Neural cell (in vitro differentiated cells): Measurements from ENCODE around the gene ASTN1. TPM values are rescaled to one million over a fixed set of nuclear protein-coding genes. Genes with fewer than 3 reads are reported as not detected.

Experiments
- H2AFZ ChIP-seq: fragments of 200-600, 300-800 bp; sonication (generic), shearing (Covaris generic); 2 replicates; pipeline ENCODE4 v1.6.0; 2014; ENCODE audit warnings: low read depth, mild to moderate bottlenecking, antibody characterized with exemption, low read length, moderate library complexity
- H3F3A ChIP-seq: fragments of 200-600 bp; shearing (Covaris generic); 2 replicates; pipeline ENCODE4 v1.6.1; 2016; ENCODE audit warnings: mild to moderate bottlenecking, moderate library complexity, mixed read lengths, antibody characterized with exemption, low read length; ENCODE audit not compliant: insufficient read depth, poor library complexity, severe bottlenecking
- H3K27ac ChIP-seq: fragments of 200-600, 300-800 bp; sonication (generic), shearing (Covaris generic); 2 replicates; pipeline ENCODE4 v1.5.1; 2014; ENCODE audit warnings: mild to moderate bottlenecking, low read length, moderate library complexity
- H3K27me3 ChIP-seq: fragments of 300-800, 200-600 bp; sonication (generic), shearing (Covaris generic); 2 replicates; pipeline ENCODE4 v1.6.0; 2014; ENCODE audit warnings: mild to moderate bottlenecking, low read depth, low read length, moderate library complexity; ENCODE audit not compliant: insufficient read depth
- H3K36me3 ChIP-seq: fragments of 300-800, 200-600 bp; sonication (generic), shearing (Covaris generic); 2 replicates; pipeline ENCODE4 v1.5.1; 2014; ENCODE audit warnings: mild to moderate bottlenecking, antibody characterized with exemption, low read length, moderate library complexity; ENCODE audit not compliant: insufficient read depth
- H3K4me2 ChIP-seq: fragments of 300-800, 200-600 bp; sonication (generic), shearing (Covaris generic); 2 replicates; pipeline ENCODE4 v1.6.0; 2014; ENCODE audit warnings: mild to moderate bottlenecking, low read length
- H3K4me3 ChIP-seq: fragments of 300-800, 200-600 bp; sonication (generic), shearing (Covaris generic); 2 replicates; pipeline ENCODE4 v1.5.1; 2014; ENCODE audit warnings: mild to moderate bottlenecking, low read length, moderate library complexity
- H3K79me2 ChIP-seq: fragments of 200-600 bp; shearing (Covaris generic); replicated peaks from 2 replicates; pipeline ENCODE4 v1.6.0; 2014; ENCODE audit warnings: mild to moderate bottlenecking, low read length, moderate library complexity; ENCODE audit not compliant: insufficient read depth
- H3K9ac ChIP-seq: fragments of 300-800, 200-600 bp; sonication (generic), shearing (Covaris generic); 2 replicates; pipeline ENCODE4 v1.6.1; 2016; ENCODE audit warnings: mild to moderate bottlenecking, low read length, mixed read lengths
- H3K9me2 ChIP-seq: fragments of 200-600 bp; shearing (Covaris generic); 2 replicates; pipeline ENCODE4 v1.6.1; 2016; ENCODE audit warnings: mild to moderate bottlenecking, low read length, mixed read lengths; ENCODE audit not compliant: insufficient read depth
- H3K9me3 ChIP-seq: fragments of 200-600, 300-800 bp; sonication (generic), shearing (Covaris generic); 2 replicates; pipeline ENCODE4 v1.6.1; 2016; ENCODE audit warnings: mild to moderate bottlenecking, mixed run types, low read length, moderate library complexity, mixed read lengths
- H4K20me1 ChIP-seq: fragments of 200-600 bp; shearing (Covaris generic); 2 replicates; pipeline ENCODE4 v1.6.1; 2016; ENCODE audit warnings: mild to moderate bottlenecking, mixed run types; ENCODE audit not compliant: insufficient read depth
- CTCF ChIP-seq: fragments of 450-650 bp; IDR thresholded peaks from 2 replicates; pipeline ENCODE4 v1.5.1; 2014; ENCODE audit warnings: antibody characterized with exemption, mild to moderate bottlenecking, moderate library complexity; ENCODE audit not compliant: poor library complexity, severe bottlenecking
- EP300 ChIP-seq: fragments of 450-650 bp; conservative IDR thresholded peaks from 2 replicates; pipeline ENCODE4 v1.6.1; 2014; ENCODE audit warnings: antibody characterized with exemption, mild to moderate bottlenecking, moderate library complexity; ENCODE audit not compliant: poor library complexity, severe bottlenecking
- EZH2 ChIP-seq: fragments of 200-600, 300-800 bp; shearing (Covaris generic), sonication (generic); IDR thresholded peaks from 2 replicates; pipeline ENCODE4 v1.6.1; 2014; ENCODE audit warnings: antibody characterized with exemption, low read length, borderline replicate concordance, mild to moderate bottlenecking; ENCODE audit not compliant: insufficient read depth, poor library complexity, severe bottlenecking
- MXI1 ChIP-seq: fragments of 450-650 bp; conservative IDR thresholded peaks from 2 replicates; pipeline ENCODE4 v1.6.1; 2014; ENCODE audit warnings: antibody characterized with exemption, mild to moderate bottlenecking; ENCODE audit not compliant: poor library complexity, severe bottlenecking
- POLR2AphosphoS5 ChIP-seq: IDR thresholded peaks from 2 replicates; pipeline ENCODE4 v1.6.1; 2012
- RAD21 ChIP-seq: fragments of 450-650 bp; conservative IDR thresholded peaks from 2 replicates; pipeline ENCODE4 v1.6.1; 2014; ENCODE audit warnings: antibody characterized with exemption, mild to moderate bottlenecking, moderate library complexity
- SMC3 ChIP-seq: fragments of 450-650 bp; conservative IDR thresholded peaks from 2 replicates; pipeline ENCODE4 v1.6.1; 2014; ENCODE audit warnings: antibody characterized with exemption, mild to moderate bottlenecking, moderate library complexity; ENCODE audit not compliant: poor library complexity
- TAF1 ChIP-seq: IDR thresholded peaks from 2 replicates; pipeline ENCODE4 v1.6.1; 2012; ENCODE audit warnings: low read depth
- polyA plus RNA-seq: library from polyadenylated mRNA; depleted of rRNA; stranded (reverse); fragments of >200 nt; gene quantifications from 2 replicates; pipeline ENCODE4 v1.2.3, GENCODE V29; 2014
- TF ChIP-seq, protein P1 (sequence below): IDR thresholded peaks from 2 replicates; pipeline ENCODE4 v1.6.1; 2012; ENCODE audit warnings: borderline replicate concordance

The ASTN1 gene
- polyA plus RNA-seq, 1 donor from 2014 or later: 33.4 TPM

GRCh38 chr1:176989754-176990153 lies 174.8 kb downstream of the ASTN1 start:
- no peak overlapping the region for H3K27ac ChIP-seq
- H3F3A ChIP-seq: no peaks in the 10 kb centered on the region
- H3K9ac ChIP-seq: no peak overlapping the region
- TF ChIP-seq POLR2AphosphoS5 (no peak), TAF1 (no peak), SMC3 (no peak), MXI1 (no peak), CTCF (no peak), RAD21 (no peak), EZH2 (no peak), EP300 (no peak)
- TF ChIP-seq, protein P1, sequence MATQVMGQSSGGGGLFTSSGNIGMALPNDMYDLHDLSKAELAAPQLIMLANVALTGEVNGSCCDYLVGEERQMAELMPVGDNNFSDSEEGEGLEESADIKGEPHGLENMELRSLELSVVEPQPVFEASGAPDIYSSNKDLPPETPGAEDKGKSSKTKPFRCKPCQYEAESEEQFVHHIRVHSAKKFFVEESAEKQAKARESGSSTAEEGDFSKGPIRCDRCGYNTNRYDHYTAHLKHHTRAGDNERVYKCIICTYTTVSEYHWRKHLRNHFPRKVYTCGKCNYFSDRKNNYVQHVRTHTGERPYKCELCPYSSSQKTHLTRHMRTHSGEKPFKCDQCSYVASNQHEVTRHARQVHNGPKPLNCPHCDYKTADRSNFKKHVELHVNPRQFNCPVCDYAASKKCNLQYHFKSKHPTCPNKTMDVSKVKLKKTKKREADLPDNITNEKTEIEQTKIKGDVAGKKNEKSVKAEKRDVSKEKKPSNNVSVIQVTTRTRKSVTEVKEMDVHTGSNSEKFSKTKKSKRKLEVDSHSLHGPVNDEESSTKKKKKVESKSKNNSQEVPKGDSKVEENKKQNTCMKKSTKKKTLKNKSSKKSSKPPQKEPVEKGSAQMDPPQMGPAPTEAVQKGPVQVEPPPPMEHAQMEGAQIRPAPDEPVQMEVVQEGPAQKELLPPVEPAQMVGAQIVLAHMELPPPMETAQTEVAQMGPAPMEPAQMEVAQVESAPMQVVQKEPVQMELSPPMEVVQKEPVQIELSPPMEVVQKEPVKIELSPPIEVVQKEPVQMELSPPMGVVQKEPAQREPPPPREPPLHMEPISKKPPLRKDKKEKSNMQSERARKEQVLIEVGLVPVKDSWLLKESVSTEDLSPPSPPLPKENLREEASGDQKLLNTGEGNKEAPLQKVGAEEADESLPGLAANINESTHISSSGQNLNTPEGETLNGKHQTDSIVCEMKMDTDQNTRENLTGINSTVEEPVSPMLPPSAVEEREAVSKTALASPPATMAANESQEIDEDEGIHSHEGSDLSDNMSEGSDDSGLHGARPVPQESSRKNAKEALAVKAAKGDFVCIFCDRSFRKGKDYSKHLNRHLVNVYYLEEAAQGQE: no peak
- no peaks in the 10 kb centered on the region for H3K9me2 ChIP-seq
- H3K27me3 ChIP-seq: no peaks in the 10 kb centered on the region
- H4K20me1 ChIP-seq: no peaks in the 10 kb centered on the region
- no peaks in the 10 kb centered on the region for H3K36me3 ChIP-seq
- H3K4me2 ChIP-seq: no peak overlapping the region
- no peaks in the 10 kb centered on the region for H3K9me3 ChIP-seq
- no peaks in the 10 kb centered on the region for H3K79me2 ChIP-seq
- H3K4me3 ChIP-seq: no peak overlapping the region
- H2AFZ ChIP-seq: no peak overlapping the region

- Histone ChIP-seq H3K9me3 (no peaks in the 10 kb centered on the region), H3K27me3 (no peaks in the 10 kb centered on the region)
- no peak for TF ChIP-seq EP300
- TF ChIP-seq CTCF: no peak
- TF ChIP-seq EZH2: no peak
- no peak for TF ChIP-seq POLR2AphosphoS5
- no peak for TF ChIP-seq RAD21
- no peak for TF ChIP-seq SMC3
- TF ChIP-seq TAF1: no peak
- TF ChIP-seq MXI1: no peak
- TF ChIP-seq, protein P1: no peak
These were observed 175.5 kb downstream of the ASTN1 start for GRCh38 chr1:176989023-176989422.

More at GRCh38 chr1:176989023-176989422, 175.5 kb downstream of the ASTN1 start:
- H3K4me3 ChIP-seq: no peak overlapping the region
- no peak overlapping the region for H3K27ac ChIP-seq
- H4K20me1 ChIP-seq: no peaks in the 10 kb centered on the region
- no peak overlapping the region for H3K4me2 ChIP-seq
- no peaks in the 10 kb centered on the region for H3K36me3 ChIP-seq
- H2AFZ ChIP-seq: no peak overlapping the region
- no peak overlapping the region for H3K9ac ChIP-seq
- H3K9me2 ChIP-seq: no peaks in the 10 kb centered on the region
- no peaks in the 10 kb centered on the region for H3K79me2 ChIP-seq
- H3F3A ChIP-seq: no peaks in the 10 kb centered on the region
